ENCODE data around the gene OPTC. TPM values are rescaled to one million over a fixed set of nuclear protein-coding genes. Genes with fewer than 3 reads are reported as not detected.

The OPTC gene
- total and polyA plus RNA-seq, 2 donors (not counting 1 experiment from before 2014, with no cell fraction given): not detected

- H3K27me3 ChIP-seq (replicated peaks in 1 of 4; ENCODE audit: control extremely low read depth in 1 of 4, control insufficient read depth in 3 of 4, insufficient read depth in 4 of 4, low read length in 3 of 4): no peaks in the 10 kb centered on the region
- Mint-ChIP-seq H3K9me3 (ENCODE audit: insufficient read depth) (no peaks in the 10 kb centered on the region), H3K27me3 (peaks cover 13% of the 10 kb centered on the region), H3K4me1 (peaks cover 17% of the 10 kb centered on the region), H3K4me3 (no peak overlapping the region), H3K27ac (no peak overlapping the region)
- intact Hi-C loops (cut with micrococcal nuclease): no loop called here
- no peaks in the 10 kb centered on the region for H3K36me3 ChIP-seq (replicated peaks in 1 of 2; ENCODE audit: control extremely low read depth in 1 of 2, control insufficient read depth in 1 of 2, extremely low read depth in 1 of 2, insufficient read depth in 2 of 2, low read length in 1 of 2)
- DNase-seq: no peak
- CTCF ChIA-PET: interaction anchor here (0.7 to 18.7 kb wide), 4 partner anchors 8 to 209 kb away, joined by 4 to 511 read pairs (median 28); no protein-coding TSS in a partner anchor
- H3K9ac ChIP-seq (ENCODE audit: low read length): no peak overlapping the region
- H3K79me2 ChIP-seq (ENCODE audit: control insufficient read depth, insufficient read depth, low read length): no peaks in the 10 kb centered on the region
- no peak for ATAC-seq (ENCODE audit: low read depth)
- H3K4me2 ChIP-seq (replicated peaks; ENCODE audit: low read depth, low read length, poor library complexity, severe bottlenecking): no peak overlapping the region
- H2AFZ ChIP-seq (ENCODE audit: insufficient read depth, low read depth, low read length, poor library complexity, severe bottlenecking): no peak overlapping the region
- TF ChIP-seq EZH2 (IDR thresholded peaks at IDR 0.05; ENCODE audit: borderline replicate concordance, insufficient read depth, low read depth, low read length, poor library complexity, severe bottlenecking) (no peak), CTCF (IDR thresholded peaks at IDR 0.05) (no peak)
- no peak overlapping the region for H3K27ac ChIP-seq (ENCODE audit: low read length in 2 of 2)
- POLR2A ChIA-PET: no interaction called here
- H4K20me1 ChIP-seq (ENCODE audit: control insufficient read depth, insufficient read depth, low read length, poor library complexity, severe bottlenecking): no peaks in the 10 kb centered on the region
- peaks cover 4% of the 10 kb centered on the region in 2 donors for H3K4me1 ChIP-seq (ENCODE audit: control insufficient read depth in 2 of 2, insufficient read depth in 2 of 2, low read length in 2 of 2)
- H3K4me3 ChIP-seq (ENCODE audit: control extremely low read depth in 1 of 5, extremely low read depth in 1 of 5, insufficient read depth in 1 of 5, low read depth in 2 of 5, low read length in 4 of 5): no peak overlapping the region
- H3K9me3 ChIP-seq (ENCODE audit: control extremely low read depth in 1 of 3, control insufficient read depth in 2 of 3, insufficient read depth in 1 of 3, low read length in 2 of 3): no peaks in the 10 kb centered on the region
- WGBS (ENCODE audit: insufficient coverage): 100% methylated on average over 1 of the region's 2 CpGs
Observed at GRCh38 chr1:203479646-203480045, 14.3 kb upstream of the OPTC start.

GRCh38 chr1:203480084-203480483 is 13.9 kb upstream of the OPTC start:
- H3K9me3 ChIP-seq (ENCODE audit: control extremely low read depth in 1 of 3, control insufficient read depth in 2 of 3, insufficient read depth in 1 of 3, low read length in 2 of 3): no peaks in the 10 kb centered on the region
- no peak overlapping the region for H3K9ac ChIP-seq (ENCODE audit: low read length)
- ATAC-seq (ENCODE audit: low read depth) (no peak), DNase-seq (no peak)
- no peaks in the 10 kb centered on the region for H3K27me3 ChIP-seq (replicated peaks in 1 of 4; ENCODE audit: control extremely low read depth in 1 of 4, control insufficient read depth in 3 of 4, insufficient read depth in 4 of 4, low read length in 3 of 4)
- TF ChIP-seq CTCF (IDR thresholded peaks at IDR 0.05): no peak
- no peak for TF ChIP-seq EZH2 (IDR thresholded peaks at IDR 0.05; ENCODE audit: borderline replicate concordance, insufficient read depth, low read depth, low read length, poor library complexity, severe bottlenecking)
- H4K20me1 ChIP-seq (ENCODE audit: control insufficient read depth, insufficient read depth, low read length, poor library complexity, severe bottlenecking): no peaks in the 10 kb centered on the region
- no peaks in the 10 kb centered on the region for H3K36me3 ChIP-seq (replicated peaks in 1 of 2; ENCODE audit: control extremely low read depth in 1 of 2, control insufficient read depth in 1 of 2, extremely low read depth in 1 of 2, insufficient read depth in 2 of 2, low read length in 1 of 2)
- Mint-ChIP-seq H3K4me1 (peaks cover 17% of the 10 kb centered on the region), H3K9me3 (ENCODE audit: insufficient read depth) (no peaks in the 10 kb centered on the region), H3K27ac (no peak overlapping the region), H3K4me3 (no peak overlapping the region), H3K27me3 (peaks cover 10% of the 10 kb centered on the region)
- H3K4me1 ChIP-seq (ENCODE audit: control insufficient read depth in 2 of 2, insufficient read depth in 2 of 2, low read length in 2 of 2): peaks cover 4% of the 10 kb centered on the region in 2 donors
- WGBS (ENCODE audit: insufficient coverage): 100% methylated on average over 2 of the region's 2 CpGs
- no peak overlapping the region for H3K27ac ChIP-seq (ENCODE audit: low read length in 2 of 2)
- H2AFZ ChIP-seq (ENCODE audit: insufficient read depth, low read depth, low read length, poor library complexity, severe bottlenecking): no peak overlapping the region
- H3K4me2 ChIP-seq (replicated peaks; ENCODE audit: low read depth, low read length, poor library complexity, severe bottlenecking): no peak overlapping the region
- intact Hi-C loops (cut with micrococcal nuclease): no loop called here
- POLR2A ChIA-PET: no interaction called here
- no peak overlapping the region for H3K4me3 ChIP-seq (ENCODE audit: control extremely low read depth in 1 of 5, extremely low read depth in 1 of 5, insufficient read depth in 1 of 5, low read depth in 2 of 5, low read length in 4 of 5)
- no peaks in the 10 kb centered on the region for H3K79me2 ChIP-seq (ENCODE audit: control insufficient read depth, insufficient read depth, low read length)
- CTCF ChIA-PET: interaction anchor here (0.7 to 18.7 kb wide), 6 partner anchors 7 to 212 kb away, joined by 4 to 511 read pairs (median 6); no protein-coding TSS in a partner anchor

Data from B cell (primary cell).